Transverse colon (tissue), 4 donors: ENCODE measurements around the gene ZNF318. TPM values are rescaled to one million over a fixed set of nuclear protein-coding genes. Genes with fewer than 3 reads are reported as not detected.
"Not testable (repeated sequence)": the region's sequence is repeated elsewhere in the genome, so short reads cannot be mapped to it uniquely, and the experiment has no call there.

Experiments
- DNase-seq: peaks from one replicate; pipeline ENCODE4 v3.0.0-alpha.2; 2019
- H3K27ac ChIP-seq, 4 donors: fragments of 200-600 bp; sonication (generic); 2 replicates each; pipeline ENCODE4 v1.5.1; 2016 to 2018; ENCODE audit warnings: inconsistent platforms in 4 of 4
- H3K27me3 ChIP-seq: fragments of 200-600 bp; sonication (generic); 2 replicates; pipeline ENCODE4 v1.5.1; 2017; ENCODE audit warnings: inconsistent platforms
- H3K36me3 ChIP-seq, 4 donors: fragments of 200-600 bp; sonication (generic); 2 replicates each; pipeline ENCODE4 v1.5.1; 2017 to 2019; ENCODE audit warnings: inconsistent platforms in 4 of 4
- H3K4me1 ChIP-seq, 4 donors: fragments of 200-600 bp; sonication (generic); 2 replicates each; pipeline ENCODE4 v1.5.1; 2017 to 2020; ENCODE audit warnings: inconsistent platforms in 4 of 4
- H3K4me3 ChIP-seq, 4 donors: fragments of 200-600 bp; sonication (generic); 1 replicate in 1 of 4; 2 replicates in 3 of 4; pipeline versions ENCODE4 v1.5.1 to v1.6.1; 2017 to 2019; ENCODE audit warnings: inconsistent platforms in 4 of 4
- H3K9me3 ChIP-seq, 2 donors: fragments of 200-600 bp; sonication (generic); 2 replicates each; pipeline ENCODE4 v1.5.1; 2017 to 2019; ENCODE audit warnings: inconsistent platforms in 2 of 2
- EP300 ChIP-seq: sonication (generic); formaldehyde crosslinking; IDR thresholded peaks from one replicate; pipeline ENCODE4 v1.6.1; 2017; ENCODE audit warnings: antibody characterized with exemption, low read depth
- POLR2A ChIP-seq: fragments of 450-650 bp; IDR thresholded peaks from one replicate; pipeline ENCODE4 v1.6.1; 2016; ENCODE audit warnings: antibody characterized with exemption, mild to moderate bottlenecking, moderate library complexity
- POLR2AphosphoS5 ChIP-seq, 3 donors: sonication (generic); formaldehyde crosslinking; IDR thresholded peaks; one replicate each; pipeline ENCODE4 v1.6.1; 2016; ENCODE audit warnings: antibody characterized with exemption in 3 of 3
- WGBS, 2 donors: methylation state at CpG; one replicate each; pipeline ENCODE4 v1.1.5; 2018; ENCODE audit warnings: low coverage in 1 of 2; 5-methylcytosine and 5-hydroxymethylcytosine counted together
- in situ Hi-C, 4 donors: fragments of 200-750 bp; cut with MboI; loops; one replicate each; pipeline versions ENCODE4 v1.15.0 to v1.15.1; 2017; ENCODE audit warnings: low sequenced_read_pairs in 3 of 4, low pct_ligation_motif_present in 1 of 4, low pct_unique_long_range_greater_than_20kb in 1 of 4
- intact Hi-C: fragments of 100-400 bp; cut with DNase I; formaldehyde crosslinking; loops from one replicate; pipeline ENCODE4 v1.15.1; 2023; ENCODE audit warnings: low total_unique reads
- total RNA-seq, 4 donors: library from RNA; depleted of rRNA; stranded (reverse); fragments of >200 nt; gene quantifications; one replicate each; pipeline ENCODE4 v1.1.0, GENCODE V29; 2016
- TF ChIP-seq, protein P1 (sequence below), 5 experiments: fragments of 200-600 bp in 3 of 5; fragments of 450-650 bp in 2 of 5; sonication (generic) in 3 of 5; IDR thresholded peaks; 1 replicate in 2 of 5; 2 replicates in 3 of 5; pipeline ENCODE4 v1.5.1; 2016 to 2017; ENCODE audit warnings: antibody characterized with exemption in 5 of 5, inconsistent platforms in 3 of 5, mild to moderate bottlenecking in 2 of 5, moderate library complexity in 1 of 5

The ZNF318 gene
- total RNA-seq, 4 donors from 2014 or later: 13.0 to 17.5 (median 15.4) TPM

DNA sequence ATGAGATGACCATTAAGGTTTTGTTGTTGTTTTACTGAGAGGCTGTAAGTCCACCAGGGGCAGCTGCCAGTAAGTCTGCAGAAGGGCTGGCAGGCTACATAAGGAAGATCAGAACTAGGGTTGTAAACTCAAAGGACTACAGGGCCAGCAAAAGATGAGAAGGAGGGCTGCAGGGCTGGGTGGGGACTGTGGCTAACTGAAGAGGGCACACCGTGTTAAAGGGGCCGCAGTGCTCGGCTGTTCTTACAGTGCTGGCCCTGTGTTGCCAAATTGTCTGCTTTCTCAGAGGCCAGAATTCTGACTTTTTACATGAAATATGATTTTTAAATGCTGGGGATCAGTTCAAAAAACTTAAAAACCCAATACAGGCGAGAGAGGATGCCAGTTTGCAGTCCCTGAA is 25.5 kb upstream of the ZNF318 start:
- Histone ChIP-seq H3K27me3 (peaks cover 6% of the 10 kb centered on the region), H3K36me3 (no peaks in the 10 kb centered on the region), H3K4me1 (no peaks in the 10 kb centered on the region), H3K9me3 (no peaks in the 10 kb centered on the region), H3K4me3 (no peak overlapping the region), H3K27ac (no peak overlapping the region)
- in situ Hi-C loops: no loop called here
- no peak for DNase-seq
- intact Hi-C loops: no loop called here
- TF ChIP-seq EP300 (no peak), POLR2A (no peak), POLR2AphosphoS5 (IDR thresholded peaks at IDR 0.05) (no peak)
- TF ChIP-seq, protein P1, sequence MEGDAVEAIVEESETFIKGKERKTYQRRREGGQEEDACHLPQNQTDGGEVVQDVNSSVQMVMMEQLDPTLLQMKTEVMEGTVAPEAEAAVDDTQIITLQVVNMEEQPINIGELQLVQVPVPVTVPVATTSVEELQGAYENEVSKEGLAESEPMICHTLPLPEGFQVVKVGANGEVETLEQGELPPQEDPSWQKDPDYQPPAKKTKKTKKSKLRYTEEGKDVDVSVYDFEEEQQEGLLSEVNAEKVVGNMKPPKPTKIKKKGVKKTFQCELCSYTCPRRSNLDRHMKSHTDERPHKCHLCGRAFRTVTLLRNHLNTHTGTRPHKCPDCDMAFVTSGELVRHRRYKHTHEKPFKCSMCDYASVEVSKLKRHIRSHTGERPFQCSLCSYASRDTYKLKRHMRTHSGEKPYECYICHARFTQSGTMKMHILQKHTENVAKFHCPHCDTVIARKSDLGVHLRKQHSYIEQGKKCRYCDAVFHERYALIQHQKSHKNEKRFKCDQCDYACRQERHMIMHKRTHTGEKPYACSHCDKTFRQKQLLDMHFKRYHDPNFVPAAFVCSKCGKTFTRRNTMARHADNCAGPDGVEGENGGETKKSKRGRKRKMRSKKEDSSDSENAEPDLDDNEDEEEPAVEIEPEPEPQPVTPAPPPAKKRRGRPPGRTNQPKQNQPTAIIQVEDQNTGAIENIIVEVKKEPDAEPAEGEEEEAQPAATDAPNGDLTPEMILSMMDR (IDR thresholded peaks at IDR 0.05): no peak
- 97 to 100% methylated on average over 2 to 4 of the region's 4 CpGs for WGBS, 2 donors

GRCh38 chr6:43393602-43394001 is 24.2 kb upstream of the ZNF318 start:
- Histone ChIP-seq H3K9me3 (no peaks in the 10 kb centered on the region), H3K27ac (no peak overlapping the region), H3K36me3 (no peaks in the 10 kb centered on the region), H3K27me3 (peaks cover 18% of the 10 kb centered on the region), H3K4me1 (no peaks in the 10 kb centered on the region), H3K4me3 (no peak overlapping the region)
- 17 to 54% methylated on average over 1 to 5 of the region's 5 CpGs for WGBS, 2 donors
- TF ChIP-seq EP300 (no peak), POLR2A (no peak), POLR2AphosphoS5 (IDR thresholded peaks at IDR 0.05) (no peak)
- TF ChIP-seq, protein P1 (IDR thresholded peaks at IDR 0.05): no peak
- intact Hi-C loops (no loop called here), in situ Hi-C loops (no loop called here)
- DNase-seq: no peak

GRCh38 chr6:43393133-43393532 is 23.7 kb upstream of the ZNF318 start:
- intact Hi-C loops, H3K4me1 ChIP-seq, H3K27ac ChIP-seq, in situ Hi-C loops, H3K4me3 ChIP-seq, H3K9me3 ChIP-seq, DNase-seq, H3K36me3 ChIP-seq: not testable (repeated sequence)
- H3K27me3 ChIP-seq: peaks cover 22% of the 10 kb centered on the region
- 61 to 67% methylated on average over 11 of the region's 11 CpGs for WGBS, 2 donors

GRCh38 chr6:43391440-43392031 is 22.1 kb upstream of the ZNF318 start:
- Histone ChIP-seq H3K27ac (no peak overlapping the region), H3K4me3 (no peak overlapping the region), H3K27me3 (peaks cover 25% of the 10 kb centered on the region), H3K9me3 (no peaks in the 10 kb centered on the region), H3K4me1 (no peaks in the 10 kb centered on the region), H3K36me3 (no peaks in the 10 kb centered on the region)
- DNase-seq: no peak
- intact Hi-C loops (no loop called here), in situ Hi-C loops (no loop called here)
- 50 to 57% methylated on average over 2 to 13 of the region's 13 CpGs for WGBS, 2 donors
- TF ChIP-seq, protein P1 (IDR thresholded peaks at IDR 0.05): no peak
- no peak for TF ChIP-seq POLR2AphosphoS5 (IDR thresholded peaks at IDR 0.05)
- TF ChIP-seq EP300: no peak
- TF ChIP-seq POLR2A: no peak

- intact Hi-C loops, H3K4me1 ChIP-seq, DNase-seq, H3K36me3 ChIP-seq, H3K4me3 ChIP-seq, H3K27ac ChIP-seq, in situ Hi-C loops, H3K9me3 ChIP-seq: not testable (repeated sequence)
- 79 to 81% methylated on average over 3 to 10 of the region's 10 CpGs for WGBS, 2 donors
- peaks cover 25% of the 10 kb centered on the region for H3K27me3 ChIP-seq
These were observed 21.4 kb upstream of the ZNF318 start for GRCh38 chr6:43390753-43391439.
